HEK293T (cell line): Measurements from ENCODE around the gene CHRNE.

Source experiments
- BHLHE40 ChIP-seq: fragments of 450-650 bp; IDR thresholded peaks from 2 replicates; pipeline ENCODE4 v1.6.1; 2016; ENCODE audit warnings: mild to moderate bottlenecking, moderate library complexity, borderline replicate concordance
- FOXM1 ChIP-seq: fragments of 450-650 bp; IDR thresholded peaks from 2 replicates; pipeline ENCODE4 v1.6.1; 2017; ENCODE audit warnings: mild to moderate bottlenecking, borderline replicate concordance
- SUZ12 ChIP-seq: fragments of 450-650 bp; IDR thresholded peaks from 2 replicates; pipeline ENCODE4 v1.6.1; 2016; ENCODE audit warnings: mild to moderate bottlenecking

GRCh38 chr17:4886830-4887229 lies 16.1 kb downstream of the CHRNE start:
- no peak for TF ChIP-seq BHLHE40
- no peak for TF ChIP-seq SUZ12
- TF ChIP-seq FOXM1 = no peak
